Measurements from ENCODE around the gene LARP7. TPM values are rescaled to one million over a fixed set of nuclear protein-coding genes. Genes with fewer than 3 reads are reported as not detected.

The LARP7 gene
- 10 to 100 TPM; 45.7 to 55.4 (median 48.4) TPM for total RNA-seq
- total RNA-seq (2013), result 80.3 TPM

DNA sequence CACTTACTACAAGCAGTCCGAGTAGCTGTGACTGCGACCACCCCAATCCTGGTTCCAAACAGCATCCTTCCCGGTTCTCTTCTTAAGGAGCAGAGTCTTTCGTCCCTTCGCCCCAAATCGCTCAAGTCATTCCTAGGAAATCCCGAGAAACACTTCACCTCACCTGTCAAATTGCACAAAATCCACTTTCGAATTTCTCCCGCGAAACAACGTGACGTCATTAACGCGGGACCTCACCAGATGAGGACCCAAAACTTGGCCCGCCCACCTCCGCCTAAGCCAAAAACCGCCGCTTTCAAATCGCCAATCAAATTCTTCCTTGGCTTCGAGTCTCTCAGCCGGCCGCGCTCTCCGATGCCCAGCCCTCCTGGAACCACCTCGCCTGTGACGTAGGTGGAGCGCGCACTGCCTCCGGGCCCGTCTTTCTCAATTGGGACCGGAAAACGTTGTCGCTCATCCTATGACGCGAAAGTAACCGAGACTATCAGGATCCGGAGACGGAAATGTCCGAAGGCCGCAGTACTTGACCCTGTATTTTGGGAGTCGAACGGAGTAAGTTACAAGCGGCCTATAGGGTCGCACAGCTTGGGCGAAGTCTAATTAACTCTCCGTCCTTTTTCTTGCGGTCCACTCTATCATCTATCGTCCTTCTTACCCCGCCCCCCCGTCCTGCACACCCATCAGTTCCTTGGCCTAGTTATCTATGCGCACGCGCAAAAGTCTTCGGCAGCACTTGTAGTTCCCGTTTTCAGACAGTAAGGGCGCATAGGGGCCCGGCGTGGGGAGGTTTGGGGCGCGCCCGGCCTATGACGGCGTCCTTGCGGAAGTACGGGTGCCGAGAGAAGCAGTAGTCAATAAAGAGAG lies at the start of gene LARP7, which contains the start of gene ZGRF1:
LARP7 (plus strand) TSS at position 456 of the 864 bp plus-strand sequence. CDS start 7,527 bp downstream, outside the sequence.
ZGRF1 (minus strand) TSS at position 222 of the 864 bp plus-strand sequence. CDS start 3,733 bp downstream, outside the sequence.
- Histone ChIP-seq H3K4me3 (ENCODE audit: low read length) (peak within 1 kb of the TSS; percentile 66), H3K36me3 (ENCODE audit: control insufficient read depth, insufficient read depth, low read length) (peaks cover 3% of the 10 kb centered on the region), H3K27me3 (ENCODE audit: control insufficient read depth, insufficient read depth, low read length) (no peaks in the 10 kb centered on the region), H3K4me1 (ENCODE audit: control insufficient read depth, insufficient read depth, low read length) (peaks cover 6% of the 10 kb centered on the region), H3K9me3 (ENCODE audit: control insufficient read depth, insufficient read depth, low read length) (no peaks in the 10 kb centered on the region), H3K27ac (ENCODE audit: low read length) (peak within 1 kb of the TSS; percentile 93)
- WGBS (ENCODE audit: insufficient coverage), result under 1% methylated on average over 66 of the region's 66 CpGs
- TF ChIP-seq, protein P1, sequence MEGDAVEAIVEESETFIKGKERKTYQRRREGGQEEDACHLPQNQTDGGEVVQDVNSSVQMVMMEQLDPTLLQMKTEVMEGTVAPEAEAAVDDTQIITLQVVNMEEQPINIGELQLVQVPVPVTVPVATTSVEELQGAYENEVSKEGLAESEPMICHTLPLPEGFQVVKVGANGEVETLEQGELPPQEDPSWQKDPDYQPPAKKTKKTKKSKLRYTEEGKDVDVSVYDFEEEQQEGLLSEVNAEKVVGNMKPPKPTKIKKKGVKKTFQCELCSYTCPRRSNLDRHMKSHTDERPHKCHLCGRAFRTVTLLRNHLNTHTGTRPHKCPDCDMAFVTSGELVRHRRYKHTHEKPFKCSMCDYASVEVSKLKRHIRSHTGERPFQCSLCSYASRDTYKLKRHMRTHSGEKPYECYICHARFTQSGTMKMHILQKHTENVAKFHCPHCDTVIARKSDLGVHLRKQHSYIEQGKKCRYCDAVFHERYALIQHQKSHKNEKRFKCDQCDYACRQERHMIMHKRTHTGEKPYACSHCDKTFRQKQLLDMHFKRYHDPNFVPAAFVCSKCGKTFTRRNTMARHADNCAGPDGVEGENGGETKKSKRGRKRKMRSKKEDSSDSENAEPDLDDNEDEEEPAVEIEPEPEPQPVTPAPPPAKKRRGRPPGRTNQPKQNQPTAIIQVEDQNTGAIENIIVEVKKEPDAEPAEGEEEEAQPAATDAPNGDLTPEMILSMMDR (IDR thresholded peaks at IDR 0.05), result peak; percentile 72
- Mint-ChIP-seq H3K27ac (no peak within 1 kb of the TSS), H3K36me3 (no peaks in the 10 kb centered on the region), H3K27me3 (ENCODE audit: low read depth in 2 of 2) (no peaks in the 10 kb centered on the region), H3K4me1 (peaks cover 14 to 15% of the 10 kb centered on the region in 2 donors), H3K4me3 (no peak within 1 kb of the TSS), H3K9me3 (no peaks in the 10 kb centered on the region)
- peak; percentile 95 to 99 for DNase-seq
- peak; percentile 87 to 94 (median 87) for ATAC-seq
- intact Hi-C loops (cut with micrococcal nuclease), result loop anchor here (1.0 to 2.0 kb wide), 2 partner anchors 406 to 492 kb away; partner anchors contain the start of genes AP1AR and FAM241A

DNA sequence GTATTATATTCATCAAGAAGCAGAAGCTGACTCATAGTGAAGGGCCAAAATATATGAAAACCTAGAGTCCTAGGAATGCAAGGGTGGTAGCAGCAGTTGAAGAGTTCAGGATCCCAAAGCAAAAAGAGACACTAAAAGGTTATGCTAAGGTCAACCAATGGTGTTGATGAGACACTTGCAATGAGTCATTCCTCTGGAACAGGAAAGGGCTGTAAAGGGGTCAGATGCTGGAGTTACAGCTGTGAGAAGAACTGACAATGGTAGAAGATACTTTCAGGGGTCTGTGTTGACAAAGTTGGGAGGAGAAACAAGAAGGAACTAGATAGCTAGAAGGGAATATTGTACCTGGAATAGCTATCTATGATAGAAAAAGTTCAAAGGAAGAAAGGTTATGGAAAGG lies 47.7 kb upstream of the LARP7 start:
- no peaks in the 10 kb centered on the region for H3K9me3 ChIP-seq (ENCODE audit: control insufficient read depth, insufficient read depth, low read length)
- H3K36me3 Mint-ChIP-seq, result no peaks in the 10 kb centered on the region
- peaks cover 0 to 4% of the 10 kb centered on the region in 2 donors for H3K4me1 Mint-ChIP-seq
- no peak overlapping the region for H3K4me3 Mint-ChIP-seq
- H3K27ac ChIP-seq (ENCODE audit: low read length), result no peak overlapping the region
- peak overlapping the region in 1 of 2 donors; percentile 2 for H3K27ac Mint-ChIP-seq
- no peak for ATAC-seq
- H3K27me3 Mint-ChIP-seq (ENCODE audit: low read depth in 2 of 2), result no peaks in the 10 kb centered on the region
- H3K9me3 Mint-ChIP-seq, result no peaks in the 10 kb centered on the region
- H3K27me3 ChIP-seq (ENCODE audit: control insufficient read depth, insufficient read depth, low read length), result no peaks in the 10 kb centered on the region
- TF ChIP-seq, protein P1 (IDR thresholded peaks at IDR 0.05), result no peak
- H3K36me3 ChIP-seq (ENCODE audit: control insufficient read depth, insufficient read depth, low read length), result no peaks in the 10 kb centered on the region
- H3K4me1 ChIP-seq (ENCODE audit: control insufficient read depth, insufficient read depth, low read length), result no peaks in the 10 kb centered on the region
- no peak overlapping the region for H3K4me3 ChIP-seq (ENCODE audit: low read length)
- DNase-seq, result no peak
- intact Hi-C loops (cut with micrococcal nuclease), result no loop called here

DNA sequence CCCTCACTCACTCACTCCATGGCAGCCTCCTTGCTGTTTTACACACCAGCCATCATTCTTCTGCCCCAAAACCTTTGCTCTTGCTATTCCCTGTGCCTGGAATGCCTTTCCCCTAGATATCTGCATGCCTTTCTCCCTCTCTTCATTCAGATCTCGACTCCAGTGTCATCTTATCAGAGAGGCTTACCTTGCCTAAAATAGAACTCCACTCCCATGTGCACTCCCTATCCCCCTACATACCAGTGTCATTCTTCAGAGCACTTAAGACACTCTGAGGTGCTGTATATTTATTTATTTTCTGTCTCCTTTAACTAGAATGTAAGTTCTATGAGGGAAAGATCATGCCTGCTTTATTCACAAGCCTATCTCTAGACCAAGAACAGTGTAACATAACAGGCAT lies 45.4 kb upstream of the LARP7 start:
- Mint-ChIP-seq H3K27me3 (ENCODE audit: low read depth in 2 of 2) (no peaks in the 10 kb centered on the region), H3K4me1 (peaks cover 0 to 4% of the 10 kb centered on the region in 2 donors), H3K36me3 (no peaks in the 10 kb centered on the region), H3K9me3 (no peaks in the 10 kb centered on the region), H3K4me3 (no peak overlapping the region), H3K27ac (no peak overlapping the region)
- 93% methylated on average over 1 of the region's 1 CpG for WGBS (ENCODE audit: insufficient coverage)
- no peak for DNase-seq
- Histone ChIP-seq H3K4me1 (ENCODE audit: control insufficient read depth, insufficient read depth, low read length) (no peaks in the 10 kb centered on the region), H3K4me3 (ENCODE audit: low read length) (no peak overlapping the region), H3K36me3 (ENCODE audit: control insufficient read depth, insufficient read depth, low read length) (no peaks in the 10 kb centered on the region), H3K9me3 (ENCODE audit: control insufficient read depth, insufficient read depth, low read length) (no peaks in the 10 kb centered on the region), H3K27me3 (ENCODE audit: control insufficient read depth, insufficient read depth, low read length) (no peaks in the 10 kb centered on the region), H3K27ac (ENCODE audit: low read length) (no peak overlapping the region)
- no peak for ATAC-seq
- intact Hi-C loops (cut with micrococcal nuclease), result no loop called here
- TF ChIP-seq, protein P1 (IDR thresholded peaks at IDR 0.05), result no peak
